HG03139 (cell line): ENCODE results near the gene ANKRD12.

Source experiments
- ATAC-seq: cut with Tn5 transposase; IDR thresholded peaks from one replicate; pipeline ENCODE4 v1.9.1; 2021; ENCODE audit not compliant: unreplicated experiment

Gene ANKRD12

GRCh38 chr18:9181275-9181674, 44.7 kb downstream of the ANKRD12 start:
- ATAC-seq, result no peak

- no peak for ATAC-seq
These were observed 46.3 kb downstream of the ANKRD12 start for GRCh38 chr18:9182852-9183399.

- ATAC-seq, result no peak
These were observed 48.5 kb downstream of the ANKRD12 start for GRCh38 chr18:9184998-9185613.

- no peak for ATAC-seq
These were observed 52.0 kb downstream of the ANKRD12 start for GRCh38 chr18:9188359-9189231.

- ATAC-seq, result no peak
These were observed 52.9 kb downstream of the ANKRD12 start for GRCh38 chr18:9189491-9189890.

GRCh38 chr18:9191658-9192256, 55.2 kb downstream of the ANKRD12 start:
- ATAC-seq, result no peak

GRCh38 chr18:9193031-9193430, 56.5 kb downstream of the ANKRD12 start:
- ATAC-seq, result no peak

- no peak for ATAC-seq
These were observed 60.0 kb downstream of the ANKRD12 start for GRCh38 chr18:9196568-9196967.

- ATAC-seq, result no peak
These were observed 63.1 kb downstream of the ANKRD12 start for GRCh38 chr18:9199681-9200080.

- no peak for ATAC-seq
These were observed 64.6 kb downstream of the ANKRD12 start for GRCh38 chr18:9201224-9201623.

- ATAC-seq, result no peak
These were observed 68.1 kb downstream of the ANKRD12 start for GRCh38 chr18:9204659-9205058.

- ATAC-seq, result no peak
These were observed 69.8 kb downstream of the ANKRD12 start for GRCh38 chr18:9206421-9206820.

- no peak for ATAC-seq
These were observed 72.7 kb downstream of the ANKRD12 start for GRCh38 chr18:9209279-9209678.

- no peak for ATAC-seq
These were observed 74.4 kb downstream of the ANKRD12 start for GRCh38 chr18:9210966-9211365.

- no peak for ATAC-seq
These were observed 75.4 kb downstream of the ANKRD12 start for GRCh38 chr18:9211955-9212354.

- ATAC-seq, result no peak
These were observed 78.8 kb downstream of the ANKRD12 start for GRCh38 chr18:9215221-9215933.

- ATAC-seq, result no peak
These were observed 79.9 kb downstream of the ANKRD12 start for GRCh38 chr18:9216459-9216858.

GRCh38 chr18:9217743-9218451, 81.3 kb downstream of the ANKRD12 start:
- no peak for ATAC-seq

GRCh38 chr18:9221040-9221439, 84.5 kb downstream of the ANKRD12 start:
- ATAC-seq, result no peak

- ATAC-seq, result no peak
These were observed 85.1 kb downstream of the ANKRD12 start for GRCh38 chr18:9221661-9222060.
